Anterior cingulate cortex (tissue), 58 donors: Measurements from ENCODE around the gene HSPA8.
"Not testable (repeated sequence)": the region's sequence is repeated elsewhere in the genome, so short reads cannot be mapped to it uniquely, and the experiment has no call there.

Experiments used
- DNase-seq, 58 donors: peaks; one replicate each; lab custom pipeline; 2025; lab: John Stamatoyannopoulos, UW

The HSPA8 gene

DNA sequence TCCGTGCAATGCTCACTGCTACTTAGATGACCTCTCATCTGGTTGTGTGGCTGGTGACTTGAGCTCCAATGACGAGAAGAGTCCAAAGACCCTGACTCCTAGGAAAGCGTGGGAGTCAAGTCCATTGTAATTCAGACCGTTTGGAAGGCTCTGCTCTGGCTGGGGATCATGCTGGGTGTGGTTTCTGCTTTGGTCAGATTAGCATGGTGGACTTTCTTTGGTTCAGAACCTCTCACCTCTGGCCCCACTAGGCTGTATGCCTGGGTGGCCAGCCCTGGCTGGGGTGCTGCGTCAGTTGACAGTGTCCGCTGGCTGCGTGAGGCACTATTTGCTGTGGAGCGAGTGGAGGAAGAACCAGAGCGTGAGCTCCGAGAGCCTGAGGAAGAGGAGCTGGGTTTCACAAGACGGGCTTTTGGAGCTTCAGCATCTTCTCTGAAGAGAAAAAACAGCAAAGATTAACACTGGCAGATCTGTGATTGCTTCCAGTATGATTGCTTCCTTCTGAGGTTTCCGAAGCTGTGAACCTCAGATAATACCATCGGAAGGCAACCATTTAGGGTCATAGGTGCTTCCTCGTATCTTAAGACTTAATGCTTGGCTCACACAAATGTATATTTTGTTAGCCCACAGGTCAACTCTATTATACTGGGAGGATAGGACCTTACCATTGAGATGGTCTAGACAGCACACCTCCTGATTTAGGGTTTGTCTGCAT is 11.6 kb upstream of the HSPA8 start:
- DNase-seq, result no peak

DNA sequence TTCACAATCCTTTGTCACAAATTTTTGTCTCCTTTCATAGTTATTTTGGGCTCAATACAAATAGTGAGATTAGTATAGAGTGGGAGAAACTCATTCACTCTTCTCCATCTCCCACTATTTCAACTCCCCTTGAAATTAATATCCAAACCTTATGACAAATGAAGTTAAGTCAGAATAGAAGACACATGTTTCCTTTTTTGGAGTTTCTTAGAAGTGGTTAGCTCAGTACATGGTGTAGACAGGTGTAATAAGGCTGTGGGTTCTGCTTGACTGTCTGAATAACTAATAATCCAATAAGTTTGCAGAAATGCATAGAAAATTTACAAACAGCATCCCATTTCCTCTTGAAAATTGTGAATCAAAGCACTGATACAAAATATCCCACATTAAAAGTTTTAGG is 10.8 kb upstream of the HSPA8 start:
- DNase-seq, result no peak

DNA sequence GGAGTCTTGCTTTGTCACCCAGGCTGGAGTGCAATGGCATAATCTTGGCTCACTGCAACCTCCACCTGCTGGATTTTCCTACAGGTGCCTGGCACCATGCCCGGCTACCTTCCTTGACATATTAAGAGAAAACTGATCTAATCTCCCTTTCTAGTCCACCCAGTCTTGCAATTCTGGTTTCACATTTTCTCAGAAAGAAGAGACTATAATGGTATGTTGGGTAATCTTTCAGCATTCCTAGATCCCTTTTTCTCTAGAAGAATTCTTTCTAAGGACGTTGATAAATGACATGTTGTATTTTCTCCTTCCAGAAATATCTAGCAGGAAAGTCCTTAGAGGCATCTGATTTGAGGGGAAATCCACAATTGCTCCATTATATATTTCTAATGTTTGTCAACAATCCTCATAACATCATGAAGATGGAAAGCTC is 10.4 kb upstream of the HSPA8 start:
- no peak for DNase-seq

DNA sequence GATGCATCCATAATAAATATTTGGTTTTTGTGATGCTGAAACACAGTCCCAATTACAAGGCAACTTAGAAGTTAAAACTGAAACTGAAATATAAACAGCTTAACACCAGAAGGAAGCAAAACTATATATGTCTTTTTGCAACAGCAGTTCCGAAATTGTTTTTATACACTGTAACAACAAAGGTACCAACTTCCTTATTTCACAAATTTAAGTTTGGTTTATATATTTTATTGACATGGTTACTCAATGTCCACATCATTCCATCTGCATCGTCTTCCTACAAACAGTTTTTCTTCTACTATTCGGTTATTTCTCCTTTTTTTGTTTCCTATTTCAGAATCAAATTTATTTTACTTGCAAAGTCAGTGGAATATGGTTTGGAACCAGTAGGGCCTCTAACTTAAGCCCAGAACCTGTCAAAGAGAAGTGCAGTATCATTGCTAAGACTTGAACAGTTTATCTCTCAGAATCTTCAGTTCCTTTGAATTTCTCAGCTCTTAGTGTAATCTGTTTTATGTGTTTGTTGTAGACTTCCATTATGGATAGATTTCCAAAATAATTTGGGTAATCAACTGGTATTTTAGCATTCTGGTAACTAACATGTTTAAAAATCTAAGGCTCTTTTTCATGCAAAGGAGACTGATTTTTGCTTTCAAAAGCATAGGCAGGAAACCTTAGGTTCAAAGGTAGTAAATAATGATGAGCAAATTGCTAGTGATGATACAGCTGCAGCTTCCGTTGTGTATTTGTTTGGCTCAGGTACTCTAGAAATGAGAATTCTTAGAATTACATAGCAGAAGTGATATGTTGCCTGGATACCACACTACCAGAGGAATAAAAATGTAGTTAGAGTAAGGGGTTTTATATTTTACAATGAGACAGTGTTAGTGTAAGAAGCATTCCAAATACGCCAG is 8.2 kb upstream of the HSPA8 start:
- DNase-seq, result no peak

DNA sequence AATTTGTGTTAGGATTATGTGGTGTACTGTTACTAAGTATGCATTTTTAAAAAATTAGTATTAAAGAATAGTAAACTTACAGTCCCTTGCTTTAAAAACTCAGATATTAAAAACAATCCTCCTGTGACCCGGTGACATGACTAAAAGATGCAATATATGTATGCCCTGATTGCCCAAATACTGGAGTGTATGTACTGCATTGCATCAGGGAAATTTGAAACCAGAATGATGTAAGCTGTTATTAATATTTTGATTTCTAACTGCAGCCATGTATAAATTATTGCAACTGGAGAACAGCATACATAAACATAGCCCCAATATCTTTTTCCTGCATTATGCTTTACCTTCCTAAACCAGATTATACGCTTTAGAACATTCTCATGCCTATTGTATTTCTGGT is 3.7 kb upstream of the HSPA8 start:
- no peak for DNase-seq

DNA sequence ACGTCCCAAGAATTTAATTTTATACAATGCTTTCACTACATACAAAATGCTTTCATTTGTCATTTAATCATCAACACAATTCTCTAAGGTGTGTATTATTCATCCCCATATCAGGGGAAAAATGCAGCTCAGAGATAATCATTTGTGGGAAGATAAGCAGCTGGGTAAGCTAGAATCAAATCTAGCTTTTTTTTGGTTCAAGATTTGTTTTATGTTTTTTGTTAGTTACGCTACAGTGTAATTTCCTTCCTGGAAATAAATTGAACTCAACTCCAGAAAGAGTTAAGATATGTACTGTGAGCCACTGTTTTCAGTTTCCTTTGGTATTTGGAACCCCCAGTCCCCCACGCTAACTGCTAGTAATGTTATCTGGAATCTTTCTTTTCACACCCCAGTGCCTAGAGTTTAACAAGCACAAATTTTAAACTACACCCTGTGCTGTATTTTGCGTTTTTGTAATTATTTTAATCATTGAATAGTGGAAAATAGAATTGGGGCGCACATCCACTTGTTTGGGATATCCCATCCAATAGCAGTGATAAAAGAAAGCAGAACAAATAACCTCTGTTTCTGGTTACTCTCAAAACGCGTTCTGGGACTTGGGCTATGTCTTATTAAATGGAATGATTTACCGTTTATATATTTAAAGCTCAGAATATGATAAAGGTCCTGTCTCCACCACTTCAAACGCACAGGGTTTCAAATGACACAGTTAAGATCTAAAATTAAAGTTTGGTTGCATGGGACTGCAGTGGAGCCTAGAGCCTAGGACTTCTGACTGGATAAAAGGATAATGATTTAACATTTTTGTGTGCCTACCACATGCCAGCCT is 2.1 kb upstream of the HSPA8 start:
- no peak for DNase-seq

DNA sequence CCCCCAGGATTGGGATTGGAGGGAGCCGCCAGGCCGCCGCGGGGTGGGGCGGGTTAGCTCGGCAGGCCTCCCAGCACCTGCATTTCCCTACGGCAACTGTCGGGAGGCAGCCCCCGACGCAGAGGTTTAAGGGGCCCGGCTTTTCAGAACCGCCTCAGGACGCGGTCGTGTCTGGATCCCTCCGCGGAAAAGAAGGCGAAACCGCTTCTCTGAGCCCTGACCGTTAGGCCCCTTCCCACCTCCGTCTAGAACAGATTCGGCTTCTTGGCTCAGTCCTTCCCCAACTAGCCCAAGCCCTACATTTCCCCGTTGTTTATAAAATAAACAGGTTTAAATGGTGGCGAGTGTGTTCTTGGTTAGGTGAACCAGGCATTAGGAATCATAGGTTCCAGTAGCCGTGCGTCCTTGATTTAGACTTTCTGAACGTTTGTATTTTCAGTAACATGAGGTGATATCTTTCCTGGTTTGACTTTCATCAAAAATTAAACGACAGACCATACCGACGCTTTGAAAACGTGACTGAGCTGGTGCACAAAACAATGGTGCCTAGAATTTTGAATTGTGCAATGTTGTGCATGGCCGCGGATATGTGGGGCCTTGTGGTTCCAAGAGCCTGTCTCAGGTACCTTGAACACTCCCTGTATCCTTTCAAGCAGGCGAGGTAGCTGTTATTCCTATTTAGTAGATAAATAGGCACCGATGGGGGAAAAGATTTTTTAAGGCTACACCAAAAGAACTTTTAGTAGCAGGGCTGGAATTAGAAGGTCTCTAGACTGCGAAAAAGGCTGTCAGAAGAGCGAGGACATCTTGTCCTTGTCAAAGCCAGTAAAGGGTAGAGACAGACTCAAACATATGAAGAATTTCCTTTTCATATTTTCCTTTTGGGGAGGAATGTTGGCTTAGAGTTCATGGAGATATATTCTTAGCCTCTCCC is 1.2 kb upstream of the HSPA8 start:
- peak in 29 of 58 donors; percentile 6 to 86 (median 58) for DNase-seq

DNA sequence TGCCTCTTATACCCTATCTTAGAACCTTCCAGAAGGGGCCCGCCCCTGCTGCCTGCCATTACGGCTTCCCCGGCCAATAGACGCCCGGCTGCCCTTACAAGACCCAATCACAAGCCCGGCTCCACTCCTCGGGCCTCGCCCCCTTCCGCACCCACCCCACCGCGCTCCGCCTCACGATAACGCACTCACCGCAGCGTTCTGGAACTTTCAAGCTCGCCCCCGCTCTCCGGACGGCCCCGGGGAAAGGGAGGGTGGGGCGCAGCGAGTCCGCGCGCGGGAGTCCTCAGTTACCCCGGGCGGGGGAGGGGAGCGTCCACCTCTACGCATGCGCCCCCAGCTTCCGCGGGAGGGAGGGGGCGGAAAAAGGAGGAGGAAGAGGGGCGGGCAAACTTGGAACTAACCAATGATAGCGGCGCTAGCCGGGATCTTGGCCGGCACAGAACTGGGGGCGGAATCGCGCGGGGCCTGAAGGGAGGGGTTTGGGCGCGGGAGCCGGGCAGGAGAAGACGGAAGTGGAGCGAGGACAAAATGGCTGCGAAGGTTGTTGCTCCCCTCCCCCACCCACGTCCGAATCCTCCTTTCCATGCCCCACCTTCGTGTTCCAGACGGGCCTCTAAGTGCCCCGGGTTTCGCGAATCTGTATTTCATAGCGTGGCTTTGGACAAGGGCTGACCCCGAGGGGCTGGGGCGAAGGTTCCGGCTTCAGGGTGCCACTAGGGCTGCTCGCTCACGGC is 389 bp upstream of the HSPA8 start:
- DNase-seq, result peak; percentile 94 to 100 (median 100)

DNA sequence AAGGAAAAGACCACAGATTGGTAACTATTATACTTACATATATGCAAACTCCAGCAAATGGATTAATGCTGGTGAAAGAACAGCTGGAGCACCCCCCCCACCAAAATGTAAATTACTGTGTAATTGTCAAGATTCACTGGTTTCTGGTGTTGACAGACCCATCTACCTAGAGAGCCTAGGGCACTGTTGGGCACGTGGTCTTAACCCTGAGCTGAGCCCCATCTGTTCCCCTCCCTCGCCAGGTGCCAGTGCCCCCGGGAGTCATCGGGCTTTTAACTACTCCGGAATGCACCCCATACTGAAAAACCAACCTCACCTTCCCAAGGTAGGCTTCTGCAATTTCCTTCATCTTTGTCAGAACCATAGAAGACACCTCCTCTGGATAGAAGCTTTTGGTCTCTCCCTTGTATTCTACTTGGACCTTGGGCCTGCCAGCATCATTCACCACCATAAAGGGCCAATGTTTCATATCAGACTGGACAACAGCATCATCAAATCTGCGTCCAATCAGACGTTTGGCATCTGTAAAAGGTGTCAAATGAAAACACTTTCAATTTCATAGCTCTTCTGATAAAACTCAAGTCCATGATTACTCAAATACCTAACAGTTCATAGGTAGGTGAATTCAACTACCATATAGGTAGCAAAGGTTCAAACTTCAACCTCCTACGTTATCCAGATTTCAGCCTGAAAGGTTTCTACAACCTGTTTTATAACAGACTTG is 1.5 kb downstream of the HSPA8 start:
- no peak for DNase-seq

DNA sequence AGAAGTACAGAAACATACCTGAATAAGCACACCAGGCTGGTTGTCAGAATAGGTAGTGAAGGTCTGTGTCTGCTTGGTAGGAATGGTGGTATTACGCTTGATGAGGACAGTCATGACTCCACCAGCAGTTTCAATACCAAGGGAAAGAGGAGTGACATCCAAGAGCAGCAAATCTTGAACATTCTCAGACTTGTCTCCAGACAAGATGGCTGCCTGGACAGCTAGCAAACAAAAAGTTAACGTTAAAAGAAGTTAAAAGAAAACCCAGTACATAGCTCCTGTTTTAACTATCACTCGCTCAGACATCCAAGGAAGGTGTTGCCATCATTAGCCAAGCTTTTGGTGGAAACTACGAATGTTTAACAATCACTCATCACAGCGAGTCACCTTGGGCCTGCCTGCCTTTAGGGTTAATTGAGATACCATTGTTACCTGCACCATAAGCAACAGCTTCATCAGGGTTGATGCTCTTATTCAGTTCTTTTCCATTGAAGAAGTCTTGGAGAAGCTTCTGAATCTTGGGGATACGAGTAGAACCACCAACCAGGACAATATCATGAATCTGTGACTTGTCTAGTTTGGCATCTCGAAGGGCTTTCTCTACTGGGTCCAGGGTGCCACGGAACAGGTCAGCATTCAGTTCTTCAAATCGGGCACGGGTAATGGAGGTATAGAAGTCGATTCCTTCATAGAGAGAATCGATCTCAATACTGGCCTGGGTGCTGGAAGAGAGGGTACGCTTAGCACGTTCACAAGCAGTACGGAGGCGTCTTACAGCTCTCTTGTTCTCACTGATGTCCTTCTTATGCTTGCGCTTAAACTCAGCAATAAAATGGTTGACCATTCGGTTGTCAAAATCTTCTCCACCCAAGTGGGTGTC is 2.7 kb downstream of the HSPA8 start:
- not testable (repeated sequence) for DNase-seq

DNA sequence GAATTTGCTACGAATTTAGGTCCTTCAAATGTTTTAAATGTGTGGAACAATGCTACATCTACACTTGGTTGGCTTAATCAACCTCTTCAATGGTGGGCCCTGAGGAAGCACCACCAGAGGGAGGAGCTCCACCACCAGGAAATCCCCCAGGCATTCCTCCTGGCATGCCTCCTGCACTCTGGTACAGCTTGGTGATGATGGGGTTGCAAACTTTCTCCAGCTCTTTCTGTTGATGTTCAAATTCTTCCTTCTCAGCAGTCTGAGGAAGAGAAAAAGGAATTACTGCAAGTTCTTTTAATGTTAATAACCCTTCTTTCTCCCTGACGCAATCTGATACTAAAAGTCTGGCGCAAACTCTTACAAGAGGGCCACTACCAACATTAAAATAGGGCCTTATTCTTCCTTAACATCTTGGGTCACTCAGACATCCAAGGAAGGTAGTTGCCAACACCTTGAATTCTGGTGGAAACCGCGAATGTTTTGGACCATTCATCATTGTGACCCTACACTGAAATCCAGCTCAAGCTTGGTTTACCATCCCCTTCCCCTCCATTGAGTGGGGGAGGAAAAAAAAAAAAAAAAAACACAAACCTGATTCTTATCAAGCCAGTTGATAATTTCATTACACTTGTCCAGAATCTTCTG is 4.2 kb downstream of the HSPA8 start:
- no peak for DNase-seq

DNA sequence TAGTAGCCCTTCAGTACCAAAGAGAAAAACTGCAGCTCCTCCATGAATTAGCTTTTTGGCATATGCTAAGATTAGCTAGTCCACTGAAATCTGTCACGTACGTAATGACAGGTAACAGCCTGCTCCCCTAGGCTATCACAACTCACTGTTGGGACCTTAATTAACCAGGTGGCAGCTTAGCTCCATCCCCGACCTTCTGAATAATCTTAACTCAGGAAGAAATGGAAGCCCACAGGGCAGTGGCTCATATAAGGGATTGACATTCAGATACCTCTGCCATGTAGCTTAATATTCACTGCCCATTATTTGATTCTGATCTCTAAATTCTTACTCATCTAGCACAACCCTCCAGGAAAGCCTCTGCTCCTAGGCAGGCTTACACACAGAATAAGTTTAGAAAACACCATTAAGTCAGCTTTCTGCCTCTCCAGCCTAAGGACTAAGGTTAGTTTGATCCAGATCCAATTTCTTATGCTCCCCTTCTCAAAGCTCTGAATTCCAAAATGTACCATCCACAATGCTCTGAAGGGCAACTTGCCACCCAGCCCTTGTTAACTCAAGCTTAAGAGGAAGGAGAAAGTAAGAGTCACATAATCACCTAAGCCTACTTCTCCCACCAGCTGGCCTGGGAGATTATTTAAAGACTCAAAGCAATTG is 5.0 kb downstream of the HSPA8 start:
- no peak for DNase-seq

DNA sequence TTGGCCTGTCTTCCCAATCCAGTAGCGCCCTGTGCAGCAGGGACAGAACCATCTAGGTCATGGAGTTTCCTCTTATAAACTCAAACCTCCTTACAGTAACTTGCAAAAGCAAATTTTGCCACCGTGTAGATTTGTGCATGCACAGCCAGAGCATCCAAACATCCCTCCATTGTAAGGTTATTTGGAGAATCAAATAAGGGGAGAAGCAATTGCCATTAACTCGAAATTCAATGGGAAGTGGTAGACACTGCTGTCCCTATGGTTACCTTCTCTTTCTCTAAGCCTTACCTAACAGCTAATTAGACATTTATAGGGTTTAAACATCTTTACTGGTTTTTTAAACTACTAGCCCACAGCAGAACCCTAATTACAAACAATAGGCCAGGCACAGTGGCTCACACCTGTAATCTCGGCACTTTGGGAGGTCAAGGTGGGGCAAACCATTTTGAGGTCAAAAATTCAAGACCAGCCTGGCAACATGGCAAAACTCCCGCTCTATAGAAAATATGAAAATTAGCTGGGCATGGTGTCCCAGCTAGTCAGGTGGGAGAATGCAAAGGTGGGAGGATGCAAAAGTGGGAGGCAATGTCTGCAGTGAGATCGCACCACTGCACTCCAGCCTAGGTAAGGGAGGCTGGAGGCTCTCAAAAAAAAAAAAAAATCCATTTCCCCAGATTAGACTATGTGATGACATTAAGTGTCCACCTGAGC is 6.6 kb downstream of the HSPA8 start:
- no peak for DNase-seq

DNA sequence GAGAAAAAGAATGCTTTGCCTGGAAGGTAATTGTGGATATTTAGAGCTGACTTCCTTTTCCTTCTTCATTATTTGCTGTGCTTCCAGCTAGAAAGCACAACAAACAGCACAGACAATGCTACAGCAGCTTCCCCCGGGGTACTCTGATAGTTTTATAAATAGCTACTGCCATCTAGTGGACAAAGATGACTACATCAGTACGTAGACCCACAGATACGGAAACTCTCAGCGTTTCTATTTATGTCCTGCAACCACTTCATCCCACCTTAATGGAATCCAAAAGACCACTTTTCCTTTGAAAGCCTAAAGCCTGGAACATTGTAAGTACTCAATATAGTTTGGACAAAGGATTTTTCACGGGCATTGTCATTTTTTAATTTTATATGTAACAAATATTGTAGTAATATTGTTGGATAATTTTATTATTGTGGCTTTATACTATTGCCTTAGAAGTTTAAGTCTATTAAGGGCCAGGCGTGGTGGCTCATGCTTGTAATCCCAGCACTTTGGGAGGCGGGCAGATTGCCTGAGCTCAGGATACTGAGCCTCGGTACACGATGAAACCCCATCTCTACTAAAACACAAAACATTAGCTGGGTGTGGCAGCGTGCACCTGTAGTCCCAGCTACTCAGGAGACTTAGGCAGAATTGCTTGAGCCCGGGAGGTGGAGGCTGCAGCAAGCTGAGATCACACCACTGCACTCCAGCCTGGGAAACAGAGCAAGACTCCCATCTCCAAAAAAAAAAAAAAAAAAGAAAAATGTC is 7.5 kb downstream of the HSPA8 start:
- DNase-seq, result peak in 9 of 58 donors; percentile 5 to 70 (median 14)
